Activated CD4-positive, alpha-beta T cell treated with anti-CD3 and anti-CD28 coated beads, Interleukin-2, amount 50 U/mL, for 24 hours (primary cell): ENCODE measurements around the gene GRIN2A.
A peak's percentile ranks its signal among the peaks of the same experiment; 100 is the strongest.

ENCODE experiments used
- DNase-seq, 2 donors: peaks; one replicate each; pipeline ENCODE4 v3.0.0-alpha.2; 2020; ENCODE audit warnings: low read depth in 1 of 2, low spot score in 1 of 2

GRIN2A gene

DNA sequence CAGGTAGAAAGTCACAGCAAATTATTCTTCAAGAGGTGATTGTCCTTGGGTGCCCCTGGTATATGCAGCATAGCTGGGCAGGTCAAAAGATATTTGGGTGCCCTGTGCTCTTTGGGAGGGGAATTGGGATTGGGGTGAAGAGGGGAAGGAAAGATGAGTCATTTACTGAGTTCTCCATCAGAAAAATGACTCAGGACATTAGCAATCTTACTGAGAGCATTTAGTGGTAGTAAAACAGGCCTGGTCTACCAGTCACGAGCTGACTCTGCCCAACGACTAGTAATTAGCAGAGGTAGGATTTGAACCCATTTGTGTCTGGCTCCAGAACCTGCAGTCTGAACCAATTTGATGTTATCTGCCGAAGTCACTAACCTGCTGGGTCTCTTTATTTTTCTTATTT is 6.0 kb upstream of the GRIN2A start:
- no peak for DNase-seq

DNA sequence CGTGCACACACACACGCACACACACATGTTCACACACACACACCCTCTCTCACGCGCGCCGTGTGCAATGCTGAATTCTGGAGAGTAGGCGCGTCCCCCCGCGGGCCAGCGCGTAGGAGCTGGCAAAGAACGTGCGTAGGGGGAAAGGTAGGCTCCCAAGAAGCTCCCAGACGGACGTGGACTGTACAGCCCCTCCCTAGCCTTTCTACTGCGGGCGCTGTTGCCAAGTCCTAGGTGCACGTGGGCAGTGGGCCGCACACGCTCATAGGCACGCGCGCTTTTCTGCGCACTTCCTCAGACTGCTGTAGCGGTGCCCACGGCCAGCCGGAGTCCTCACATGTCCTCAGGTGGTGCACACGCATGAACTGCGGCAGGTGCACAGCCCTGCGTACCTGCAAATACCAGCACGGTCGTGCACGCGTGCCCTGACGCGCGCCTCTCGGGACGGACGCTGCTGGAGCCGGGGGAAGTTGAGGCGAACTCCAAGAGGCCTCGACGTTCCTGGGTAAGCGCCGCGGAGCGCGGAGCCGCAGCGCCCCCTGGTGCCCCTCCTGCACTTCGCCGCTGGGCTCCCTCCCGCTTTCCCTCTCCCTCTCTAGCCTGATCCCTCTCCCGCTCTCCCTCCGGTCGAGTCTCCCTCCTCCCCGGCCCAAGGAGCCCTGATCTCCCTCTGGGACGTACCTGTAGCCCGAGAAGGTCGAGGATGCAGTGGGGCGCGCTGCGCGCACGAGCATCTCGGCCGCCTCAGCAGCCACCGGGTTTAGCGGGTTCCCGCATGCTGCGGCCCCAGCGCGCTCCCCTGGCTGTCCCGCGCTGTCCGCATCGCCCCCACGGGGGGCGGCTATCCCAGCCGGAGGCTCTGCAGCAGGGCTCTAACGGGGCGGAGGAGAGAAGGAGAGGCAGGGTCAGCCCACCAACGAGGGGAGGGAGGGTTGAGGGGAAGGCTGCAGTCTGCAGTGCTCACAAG is 749 bp downstream of the GRIN2A start:
- DNase-seq = peak; percentile 11 to 13

DNA sequence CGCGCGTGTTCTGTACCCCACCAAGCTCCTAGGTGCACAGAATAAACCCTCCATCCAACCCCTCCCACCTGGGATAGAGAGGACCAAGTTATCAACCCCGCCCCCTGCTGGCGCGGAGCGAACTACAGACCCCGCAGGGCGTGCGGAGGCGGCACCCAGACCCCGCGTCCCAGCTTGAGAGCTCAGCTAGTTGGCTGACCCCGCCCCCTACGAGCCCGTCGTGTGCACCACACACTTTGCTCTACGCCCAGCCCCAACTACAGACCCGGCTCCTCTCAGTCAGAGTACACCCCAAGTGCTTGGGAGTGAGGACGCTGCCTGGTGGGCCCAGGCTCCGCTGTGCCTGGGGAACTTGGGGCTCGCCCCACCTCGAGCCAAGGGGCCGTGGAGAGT is 1.5 kb downstream of the GRIN2A start:
- peak in 1 of 2 donors; percentile 5 for DNase-seq

DNA sequence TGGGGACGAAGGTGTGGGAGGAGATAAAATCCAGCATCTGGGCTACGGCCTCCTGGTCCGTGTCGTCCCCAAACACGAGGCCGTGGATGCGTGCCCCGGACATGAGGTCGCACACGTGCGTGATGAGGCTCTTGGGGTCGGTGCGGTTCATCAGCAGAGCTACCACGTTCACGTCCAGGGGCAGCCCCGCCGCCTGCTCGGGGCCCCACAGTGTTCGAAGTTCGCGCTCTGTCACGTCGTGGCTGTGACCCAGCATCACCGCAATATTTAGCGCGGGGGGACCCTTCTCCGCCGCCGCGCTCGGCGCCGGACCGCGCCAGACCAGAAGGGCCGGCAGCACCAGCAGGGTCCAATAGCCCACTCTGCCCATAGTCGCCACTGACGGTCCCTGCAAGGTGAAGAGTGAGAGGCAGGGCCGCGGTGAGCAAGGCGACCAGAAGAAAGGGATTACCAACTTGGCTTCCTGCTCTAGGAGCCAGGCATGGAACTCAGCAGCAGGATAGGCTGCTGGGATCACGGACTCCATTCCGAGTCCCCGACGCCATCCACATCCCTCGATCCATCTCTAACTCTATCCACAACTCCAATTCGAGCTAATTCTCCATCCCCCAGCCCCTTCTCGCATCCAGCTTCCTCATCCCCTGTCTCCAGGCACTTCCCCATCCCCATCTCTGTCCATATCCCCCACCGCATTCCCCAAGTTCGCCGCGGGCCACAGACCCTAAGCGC is 2.0 kb downstream of the GRIN2A start:
- no peak for DNase-seq

DNA sequence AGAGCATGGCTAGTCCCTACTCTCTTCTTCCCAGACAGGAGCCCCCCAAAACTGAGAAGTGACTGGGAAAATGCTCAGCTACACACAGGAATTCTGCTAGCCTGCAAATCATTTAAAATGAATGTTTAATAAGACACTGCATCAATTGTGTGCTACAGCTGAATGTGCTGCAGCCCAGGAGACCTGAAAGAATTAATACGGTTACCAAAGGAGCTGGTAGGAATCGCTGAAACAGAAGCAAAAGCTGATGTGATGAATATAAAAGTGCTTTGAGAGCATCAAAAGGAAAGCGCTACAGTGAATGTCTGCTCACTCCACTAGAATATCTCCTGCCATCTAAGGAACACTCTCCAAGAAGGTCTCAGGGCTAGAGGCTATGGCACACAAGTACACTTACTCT is 3.7 kb downstream of the GRIN2A start:
- no peak for DNase-seq

GRCh38 chr16:10178080-10178479 is 4.1 kb downstream of the GRIN2A start:
- no peak for DNase-seq

DNA sequence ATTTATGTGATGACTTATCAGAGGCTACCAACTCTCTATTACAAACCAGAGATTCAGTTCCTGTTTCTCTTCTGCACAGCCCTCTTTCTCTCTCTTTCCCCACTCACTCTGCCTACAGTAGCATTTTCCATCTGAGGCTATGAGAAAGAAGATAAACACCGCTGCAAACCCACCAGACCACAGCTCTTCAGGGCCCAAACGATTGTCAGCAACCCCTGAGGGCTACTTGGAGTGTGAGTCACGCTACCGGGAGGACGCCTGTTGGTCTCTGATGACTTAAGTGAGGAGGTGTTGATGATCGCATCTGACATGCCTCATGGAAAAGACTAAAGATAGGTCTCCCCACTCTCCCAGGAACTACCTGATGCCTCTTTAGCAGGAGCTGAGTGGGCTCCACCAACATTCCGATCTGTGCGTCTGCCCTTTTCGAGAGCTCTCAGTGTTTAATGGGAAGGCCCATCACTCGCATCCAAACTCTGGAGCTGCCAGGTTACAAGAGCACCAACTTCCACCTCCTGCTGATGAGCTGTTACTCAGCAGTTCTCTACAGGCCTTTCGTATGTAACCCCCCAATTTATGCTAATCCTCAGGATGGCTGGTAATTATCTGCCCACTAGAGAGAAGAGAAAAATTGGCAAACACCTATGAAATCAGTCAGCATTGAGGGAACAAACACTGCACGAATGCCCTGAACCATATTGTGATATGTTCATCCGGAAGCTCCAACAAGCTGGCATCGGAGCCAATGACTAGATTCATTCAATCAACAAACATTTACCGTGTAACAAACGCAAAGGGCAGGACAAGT is 9.2 kb downstream of the GRIN2A start:
- no peak for DNase-seq

- no peak for DNase-seq
These were observed 11.0 kb downstream of the GRIN2A start for GRCh38 chr16:10171221-10171620.

GRCh38 chr16:10169904-10170410 is 12.3 kb downstream of the GRIN2A start:
- DNase-seq = no peak

DNA sequence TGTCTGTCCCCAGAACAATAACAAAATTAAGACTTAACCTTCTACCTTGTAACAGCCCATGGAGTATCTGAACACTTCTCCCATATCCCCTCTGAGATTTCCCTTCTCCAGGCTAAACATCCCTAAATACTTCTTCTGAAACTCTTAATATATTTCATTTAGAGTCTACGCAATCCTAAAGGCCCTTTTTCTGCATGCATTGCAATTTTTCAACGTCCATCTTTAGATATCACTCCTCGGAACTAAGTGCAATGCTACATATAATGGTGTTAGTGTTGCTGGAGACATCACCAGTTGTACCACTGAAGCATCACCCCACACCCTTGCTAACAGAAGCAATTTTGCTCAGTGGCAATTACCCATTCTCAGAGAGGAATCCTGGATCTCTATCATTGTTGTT is 13.2 kb downstream of the GRIN2A start:
- no peak for DNase-seq

DNA sequence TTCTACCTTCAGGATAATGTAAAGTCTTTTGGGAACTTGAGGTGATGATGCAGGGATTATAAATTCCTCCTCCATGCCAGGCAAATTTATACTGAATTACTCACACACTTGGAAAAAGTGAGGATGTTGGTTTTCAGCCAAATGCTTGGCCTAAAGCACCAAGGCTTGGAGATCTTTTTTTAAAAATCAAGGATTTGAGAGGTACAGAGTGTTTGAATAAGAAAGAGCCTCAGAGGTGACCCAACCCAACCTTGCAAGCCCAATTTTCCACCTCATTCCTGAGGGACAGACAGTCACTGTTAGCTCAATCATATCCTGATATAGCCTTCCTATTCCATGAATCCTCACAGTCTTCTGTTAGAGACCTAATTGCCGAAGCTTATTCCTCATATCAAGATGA is 14.0 kb downstream of the GRIN2A start:
- DNase-seq = no peak

DNA sequence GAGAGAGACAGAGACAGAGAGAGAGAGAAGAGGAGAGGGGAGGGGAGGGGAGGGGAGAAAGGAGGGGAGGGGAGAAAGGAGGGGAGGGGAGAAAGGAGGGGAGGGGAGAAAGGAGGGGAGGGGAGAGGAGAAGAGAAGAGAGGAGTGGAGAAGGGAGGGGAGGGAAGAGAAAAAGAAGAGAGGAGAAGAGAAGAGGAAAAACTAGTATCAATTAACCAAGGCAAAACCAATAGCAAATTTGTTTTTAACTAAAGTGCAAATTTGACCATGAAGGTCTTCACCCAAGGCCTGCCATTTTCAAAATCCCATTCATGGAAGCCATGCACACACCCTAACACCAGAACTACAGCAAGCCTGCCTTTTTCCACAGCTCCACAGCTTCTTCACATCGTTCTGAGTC is 16.6 kb downstream of the GRIN2A start:
- no peak for DNase-seq

GRCh38 chr16:10162981-10163380 is 19.2 kb downstream of the GRIN2A start:
- no peak for DNase-seq

- no peak for DNase-seq
These were observed 26.1 kb downstream of the GRIN2A start for GRCh38 chr16:10156099-10156498.

GRCh38 chr16:10154389-10154788 is 27.8 kb downstream of the GRIN2A start:
- DNase-seq = no peak

DNA sequence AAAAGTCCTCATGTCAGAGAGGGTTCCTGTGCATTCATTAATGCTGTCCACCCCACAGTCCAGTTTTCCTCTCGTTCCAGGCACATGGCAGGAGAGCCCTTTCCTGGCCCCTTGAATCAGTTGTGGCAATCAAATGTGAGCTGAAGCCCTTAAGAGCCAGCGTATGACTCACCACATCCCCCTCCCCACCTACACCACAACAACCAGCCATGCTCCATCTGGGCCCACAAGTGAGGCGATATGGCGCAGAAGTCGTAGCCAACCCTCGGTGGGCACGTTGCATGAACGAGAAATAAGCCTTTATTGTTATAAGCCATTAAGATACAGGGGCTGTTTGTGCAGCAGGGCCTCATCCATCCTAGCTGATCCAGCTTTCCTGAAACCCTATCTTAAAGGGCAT is 28.2 kb downstream of the GRIN2A start:
- DNase-seq = no peak

GRCh38 chr16:10151718-10152117 is 30.5 kb downstream of the GRIN2A start:
- DNase-seq = no peak

DNA sequence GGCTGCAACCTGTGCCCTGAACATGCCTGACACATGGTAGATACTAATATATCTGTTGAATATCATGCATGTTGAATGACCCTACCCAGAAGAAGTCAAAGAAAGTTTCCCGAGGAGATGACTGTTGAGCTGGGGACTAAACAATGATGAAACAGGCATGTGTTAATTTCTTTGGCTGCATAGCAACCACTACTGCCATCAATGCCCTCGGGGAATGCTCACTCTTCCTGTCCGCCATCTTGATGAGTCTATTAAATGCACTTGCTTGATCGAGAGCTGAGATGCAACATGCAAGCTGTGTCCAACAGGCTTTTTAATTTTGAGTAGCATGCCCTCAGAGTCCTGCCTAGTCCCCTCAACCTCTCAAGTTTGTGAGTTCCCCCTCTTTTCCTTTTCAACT is 31.3 kb downstream of the GRIN2A start:
- DNase-seq = no peak

GRCh38 chr16:10145542-10146035 is 36.6 kb downstream of the GRIN2A start:
- DNase-seq = no peak

DNA sequence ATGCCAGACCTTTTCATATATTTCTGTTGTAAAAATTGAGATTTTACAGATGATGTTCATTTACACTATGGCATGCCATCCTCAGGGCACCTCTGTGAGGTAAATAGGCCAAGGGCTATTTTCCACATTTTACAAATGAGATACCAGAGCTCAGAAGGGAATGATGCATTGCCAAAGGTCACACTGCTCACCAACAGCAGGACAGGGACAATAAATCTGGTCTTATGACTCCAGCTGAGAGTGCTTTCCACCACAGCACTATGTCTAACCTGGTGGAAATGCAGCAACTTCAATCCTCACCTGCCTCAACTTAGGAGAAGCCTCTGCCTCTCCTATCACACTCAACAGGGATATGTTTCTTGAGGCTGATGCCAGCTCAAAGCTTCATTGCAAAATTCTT is 40.6 kb downstream of the GRIN2A start:
- DNase-seq = no peak

DNA sequence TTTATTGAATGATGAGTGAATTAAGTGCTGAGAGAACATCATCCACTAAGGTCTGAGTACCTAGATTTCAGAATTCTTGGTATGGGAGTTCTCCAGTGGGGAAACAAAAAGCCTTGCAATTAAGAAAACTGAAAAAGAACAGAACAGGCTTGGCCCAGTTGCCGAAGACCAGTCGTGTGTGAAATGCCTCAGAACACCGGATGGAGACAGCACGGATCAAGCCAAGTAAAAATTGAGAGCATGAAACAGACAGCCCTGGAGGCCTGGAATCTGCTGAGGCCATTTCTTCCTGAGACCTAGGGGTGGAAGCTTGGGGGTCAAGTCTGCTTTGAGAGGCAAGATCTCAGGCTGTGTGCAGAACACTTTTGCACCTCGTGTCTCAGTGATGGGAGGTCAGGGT is 43.3 kb downstream of the GRIN2A start:
- DNase-seq = no peak
